NOMO-1 (cell line): Measurements from ENCODE around the gene CLN6.
"Not testable (repeated sequence)": the region's sequence is repeated elsewhere in the genome, so short reads cannot be mapped to it uniquely, and the experiment has no call there.

Experiments used
- DNase-seq, 2 experiments: peaks; one replicate each; lab custom pipeline; 2025; ENCODE audit not compliant: unreplicated experiment in 2 of 2; lab: John Stamatoyannopoulos, UW

The CLN6 gene

DNA sequence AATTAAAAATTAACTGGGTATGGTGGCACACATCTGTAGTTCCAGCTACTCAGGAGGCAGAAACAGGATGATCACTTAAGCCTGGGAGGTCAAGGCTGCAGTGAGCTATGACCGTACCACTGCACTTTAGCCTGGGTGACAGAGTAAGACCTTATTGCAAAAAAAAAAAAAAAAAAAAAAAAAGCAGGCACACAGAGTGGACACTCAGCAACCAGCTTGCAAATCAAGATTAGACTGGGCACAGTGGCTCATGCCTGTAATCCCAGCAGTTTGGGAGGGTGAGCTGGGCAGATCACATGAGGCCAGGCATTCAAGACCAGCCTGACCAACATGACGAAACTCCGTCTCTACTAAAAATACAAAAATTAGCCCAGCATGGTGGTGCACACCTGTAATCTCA, 5.4 kb downstream of the CLN6 start:
- DNase-seq: no peak

- DNase-seq: no peak
Observed at GRCh38 chr15:68223171-68223570, 6.4 kb downstream of the CLN6 start.

- not testable (repeated sequence) for DNase-seq
Observed at GRCh38 chr15:68222432-68222743, 7.1 kb downstream of the CLN6 start.

- not testable (repeated sequence) for DNase-seq
Observed at GRCh38 chr15:68221530-68222431, 7.7 kb downstream of the CLN6 start.

GRCh38 chr15:68220967-68221366, 8.6 kb downstream of the CLN6 start:
- no peak for DNase-seq

DNA sequence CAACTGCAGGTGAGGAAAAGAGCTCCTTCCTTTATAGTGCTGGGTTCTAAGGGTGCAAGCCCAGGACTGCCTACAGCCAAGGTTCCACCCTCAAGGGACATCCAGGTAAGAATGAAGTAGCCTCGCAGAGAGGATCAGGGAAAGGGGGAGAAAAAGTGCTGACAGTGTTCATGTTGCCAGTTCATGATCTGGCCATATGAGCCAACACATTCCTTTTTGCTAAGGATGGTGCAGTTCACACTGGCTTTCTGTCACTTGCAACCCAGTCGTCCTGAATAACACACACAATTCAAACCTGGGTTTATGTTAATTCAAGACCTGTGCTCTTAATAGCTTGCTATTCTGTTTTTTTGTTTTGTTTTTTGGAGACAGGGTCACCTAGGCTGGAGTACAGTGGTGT, 9.0 kb downstream of the CLN6 start:
- no peak for DNase-seq

- no peak for DNase-seq
Observed at GRCh38 chr15:68218847-68219798, 10.4 kb downstream of the CLN6 start.

DNA sequence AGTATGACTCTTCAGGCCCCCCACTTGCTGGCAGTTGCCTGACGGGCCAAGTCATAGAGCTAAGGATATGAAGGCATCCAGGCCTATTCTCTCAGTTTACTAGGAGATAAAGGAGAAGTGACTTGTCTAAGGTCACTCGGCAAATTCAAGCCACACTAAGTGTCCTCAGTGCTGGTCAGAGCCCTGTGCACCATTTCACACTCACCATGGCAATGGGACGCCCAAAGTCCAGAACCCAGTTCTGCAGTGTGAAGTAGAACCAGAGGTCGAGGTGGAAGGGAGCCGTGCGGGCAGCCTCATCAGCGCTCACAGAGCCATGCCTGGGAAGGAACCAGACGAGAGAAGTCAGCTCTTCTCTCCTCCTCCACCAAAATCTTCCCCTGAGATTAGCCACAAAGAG, 11.2 kb downstream of the CLN6 start:
- no peak for DNase-seq

DNA sequence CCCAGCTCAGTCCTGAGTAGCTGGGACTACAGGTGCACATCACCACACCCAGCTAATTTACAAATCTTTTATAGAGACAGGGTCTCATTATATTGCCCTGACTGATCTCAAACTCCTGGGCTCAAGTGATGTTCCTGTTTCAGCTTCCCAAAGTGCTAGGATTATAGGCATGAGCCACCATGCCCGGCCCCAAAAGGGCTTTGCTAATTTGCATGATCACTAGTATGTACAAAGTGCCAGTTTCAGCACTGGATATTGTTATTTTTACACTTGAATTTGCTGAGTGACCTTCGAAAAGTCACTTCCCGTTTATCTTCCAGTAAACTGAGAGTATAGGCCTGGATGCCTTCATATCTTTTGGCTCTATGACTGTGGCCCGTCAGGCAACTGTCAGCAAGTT, 12.2 kb downstream of the CLN6 start:
- DNase-seq: no peak

- no peak for DNase-seq
Observed at GRCh38 chr15:68214838-68215254, 14.7 kb downstream of the CLN6 start.

DNA sequence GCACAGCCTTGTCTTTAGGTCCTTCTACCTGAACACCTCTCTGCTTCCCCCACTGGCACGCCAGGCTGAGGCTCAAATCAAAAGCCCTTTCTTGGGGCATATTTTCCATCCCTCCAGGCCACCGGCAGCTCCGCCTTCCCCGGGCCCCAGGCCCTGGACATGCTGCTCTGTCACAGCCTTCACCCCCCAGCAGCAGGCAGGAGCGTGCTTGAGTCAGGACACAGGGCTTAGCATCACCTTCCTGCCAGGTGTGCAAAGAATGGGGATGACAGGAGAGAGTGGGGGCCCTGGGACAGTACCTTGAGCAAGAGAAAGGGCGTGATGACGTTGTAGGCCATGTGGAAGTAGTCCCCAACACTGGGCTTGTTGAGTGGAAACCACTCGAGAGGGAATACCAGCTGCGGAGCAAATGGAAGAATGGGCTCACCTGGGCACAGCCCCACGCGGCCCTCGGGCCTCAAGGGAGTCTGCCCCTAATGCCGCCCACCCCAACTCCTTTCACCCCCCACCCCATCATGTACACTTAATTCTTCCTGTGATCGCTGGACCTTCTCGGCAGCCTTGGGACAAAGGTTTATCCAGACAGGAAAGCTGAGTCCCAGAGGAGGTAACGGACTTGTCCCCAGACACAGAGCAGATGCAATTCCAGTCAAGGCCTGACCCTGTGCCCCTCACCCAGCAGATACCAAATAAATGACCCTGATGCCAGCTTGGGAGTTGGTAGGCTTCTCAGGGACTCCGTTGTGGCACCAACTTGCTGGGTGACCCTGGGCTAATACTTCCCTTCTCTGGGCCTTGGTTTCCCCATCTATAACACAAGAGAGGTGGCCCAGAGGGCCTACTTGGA, 15.3 kb downstream of the CLN6 start:
- no peak for DNase-seq

- DNase-seq: not testable (repeated sequence)
Observed at GRCh38 chr15:68213491-68213845, 16.1 kb downstream of the CLN6 start.

DNA sequence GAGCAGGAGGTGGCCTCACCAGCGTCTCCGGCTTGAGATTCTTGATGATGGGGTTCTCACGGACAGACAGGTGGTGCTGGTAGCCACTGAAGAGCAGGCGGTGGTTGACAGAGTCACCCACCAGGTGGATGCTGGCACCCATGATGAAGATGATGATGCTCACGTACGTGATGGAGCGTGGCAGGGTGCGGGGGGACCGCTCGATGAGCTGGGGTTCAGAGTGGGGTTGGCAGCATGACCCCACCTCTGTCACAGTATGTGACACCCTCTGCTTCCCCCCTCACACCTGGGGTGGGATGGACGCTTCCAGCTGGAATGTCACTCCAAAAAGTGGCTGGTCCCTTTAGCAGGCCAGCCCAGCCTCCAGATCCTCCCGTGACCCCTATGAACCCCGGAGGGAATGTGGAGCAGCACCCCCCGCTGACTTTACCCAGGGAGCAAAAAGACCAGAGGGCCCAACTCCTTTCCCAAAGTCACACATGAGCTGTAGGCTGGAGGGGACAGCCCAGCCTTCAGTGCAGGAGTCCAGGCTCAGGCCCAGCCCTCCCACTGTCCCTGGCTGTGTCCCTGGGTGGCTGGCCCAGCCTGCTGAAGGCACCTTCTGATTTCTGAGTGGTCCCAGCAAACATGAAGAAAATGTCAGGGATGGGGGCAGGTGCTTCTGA, 17.7 kb downstream of the CLN6 start:
- no peak for DNase-seq

- DNase-seq: peak; percentile 20 to 28
Observed at GRCh38 chr15:68210821-68211655, 18.5 kb downstream of the CLN6 start.

- DNase-seq: no peak
Observed at GRCh38 chr15:68210409-68210756, 19.1 kb downstream of the CLN6 start.

- no peak for DNase-seq
Observed at GRCh38 chr15:68209735-68210408, 19.7 kb downstream of the CLN6 start.

DNA sequence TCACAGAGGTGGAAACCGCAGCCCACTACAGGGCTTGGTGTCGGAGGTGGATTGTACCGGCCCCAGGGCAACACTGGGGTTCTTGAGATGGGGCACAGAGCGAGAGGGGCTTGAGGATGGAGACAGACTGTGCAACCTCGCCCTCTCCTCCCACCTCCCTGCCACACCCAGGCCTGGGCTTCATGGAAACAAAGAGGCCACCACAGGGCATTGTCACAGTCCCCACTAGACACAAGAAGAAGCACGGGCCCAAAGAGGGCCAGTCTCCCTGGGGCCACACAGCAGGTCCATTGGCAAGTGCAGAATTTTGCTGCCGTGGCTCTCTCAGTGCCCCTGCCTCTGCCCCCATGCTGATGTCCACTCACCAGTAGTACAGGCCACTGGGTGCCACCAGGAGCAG, 20.3 kb downstream of the CLN6 start:
- no peak for DNase-seq

GRCh38 chr15:68208636-68209240, 20.8 kb downstream of the CLN6 start:
- DNase-seq: no peak

DNA sequence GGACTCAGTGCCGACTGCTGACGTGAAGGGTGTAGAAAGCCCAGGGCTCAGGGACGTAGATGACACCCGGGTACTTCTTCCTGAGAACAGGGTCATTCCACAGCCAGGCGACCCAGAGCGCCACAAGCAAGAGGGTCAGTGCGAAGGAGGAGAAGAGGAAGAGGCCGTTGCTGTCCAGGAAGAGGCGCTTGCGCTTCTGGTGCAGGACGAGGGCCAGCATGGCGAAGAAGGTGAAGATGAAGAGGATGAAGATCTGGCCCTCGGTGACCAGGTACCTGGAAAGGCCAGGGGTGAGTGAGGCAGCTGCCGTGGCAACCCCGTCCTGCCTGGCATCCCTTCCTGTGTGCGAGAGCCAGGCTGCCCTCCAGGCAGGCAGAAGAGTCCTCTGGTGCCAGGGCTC, 21.4 kb downstream of the CLN6 start:
- no peak for DNase-seq
